Rectal smooth muscle tissue (tissue), 1 donor: ENCODE results near the gene PHTF2.
"Not testable (repeated sequence)": the region's sequence is repeated elsewhere in the genome, so short reads cannot be mapped to it uniquely, and the experiment has no call there.

Source experiments
- H3K27ac ChIP-seq: one replicate; pipeline ENCODE4 v1.7.0; 2013; ENCODE audit warnings: low read depth, low read length, inconsistent platforms
- H3K27me3 ChIP-seq: one replicate; pipeline ENCODE4 v1.7.0; 2013; ENCODE audit warnings: low read length; ENCODE audit not compliant: control insufficient read depth, insufficient read depth
- H3K36me3 ChIP-seq: one replicate; pipeline ENCODE4 v1.7.0; 2013; ENCODE audit warnings: low read length; ENCODE audit not compliant: control insufficient read depth, insufficient read depth
- H3K4me1 ChIP-seq: one replicate; pipeline ENCODE4 v1.7.0; 2013; ENCODE audit warnings: low read length; ENCODE audit not compliant: control insufficient read depth, insufficient read depth
- H3K4me3 ChIP-seq: one replicate; pipeline ENCODE4 v1.7.0; 2013; ENCODE audit warnings: low read length
- H3K9ac ChIP-seq: one replicate; pipeline ENCODE4 v1.7.0; 2013; ENCODE audit warnings: low read length

PHTF2 gene

DNA sequence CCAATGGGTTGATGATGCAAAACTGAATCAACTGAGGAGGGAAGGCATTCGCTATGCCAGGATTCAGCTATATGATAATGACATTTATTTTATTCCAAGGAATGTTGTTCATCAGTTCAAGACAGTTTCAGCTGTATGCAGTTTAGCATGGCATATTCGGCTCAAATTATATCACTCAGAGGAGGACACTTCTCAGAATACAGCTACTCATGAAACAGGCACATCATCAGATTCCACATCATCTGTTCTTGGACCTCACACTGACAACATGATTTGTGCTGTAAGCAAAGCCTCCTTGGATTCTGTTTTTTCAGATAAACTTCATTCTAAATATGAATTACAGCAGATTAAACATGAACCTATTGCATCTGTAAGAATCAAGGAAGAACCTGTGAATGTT lies 20.0 kb upstream of the PHTF2 start:
- Histone ChIP-seq H3K36me3 (peaks cover 4% of the 10 kb centered on the region), H3K27ac (no peak overlapping the region)

DNA sequence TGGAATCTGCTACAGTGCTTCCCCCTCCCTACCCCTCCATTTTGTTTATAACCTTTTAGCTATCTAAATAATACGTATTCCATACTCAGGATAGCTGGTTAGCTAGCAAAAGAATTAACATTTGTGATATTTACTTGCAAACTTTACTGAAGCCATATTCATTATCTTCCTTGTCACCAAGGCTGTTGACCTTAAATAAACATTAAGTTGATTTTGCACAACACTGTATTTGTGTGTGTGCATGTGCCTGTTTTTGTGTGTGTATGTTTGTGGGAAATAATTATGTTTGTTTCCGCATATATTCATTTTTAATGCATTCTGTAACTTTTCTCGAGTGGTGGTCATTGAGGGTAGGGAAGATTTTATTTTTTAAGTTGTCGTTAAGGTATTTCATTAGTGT lies 16.2 kb upstream of the PHTF2 start:
- Histone ChIP-seq H3K27me3 (no peaks in the 10 kb centered on the region), H3K4me1 (no peaks in the 10 kb centered on the region), H3K4me3 (no peak overlapping the region), H3K36me3 (peaks cover 2% of the 10 kb centered on the region), H3K9ac (no peak overlapping the region), H3K27ac (no peak overlapping the region)

More for the DNA sequence above, 20.0 kb upstream of the PHTF2 start:
- no peak overlapping the region for H3K9ac ChIP-seq
- no peaks in the 10 kb centered on the region for H3K4me1 ChIP-seq
- no peaks in the 10 kb centered on the region for H3K27me3 ChIP-seq
- no peak overlapping the region for H3K4me3 ChIP-seq

DNA sequence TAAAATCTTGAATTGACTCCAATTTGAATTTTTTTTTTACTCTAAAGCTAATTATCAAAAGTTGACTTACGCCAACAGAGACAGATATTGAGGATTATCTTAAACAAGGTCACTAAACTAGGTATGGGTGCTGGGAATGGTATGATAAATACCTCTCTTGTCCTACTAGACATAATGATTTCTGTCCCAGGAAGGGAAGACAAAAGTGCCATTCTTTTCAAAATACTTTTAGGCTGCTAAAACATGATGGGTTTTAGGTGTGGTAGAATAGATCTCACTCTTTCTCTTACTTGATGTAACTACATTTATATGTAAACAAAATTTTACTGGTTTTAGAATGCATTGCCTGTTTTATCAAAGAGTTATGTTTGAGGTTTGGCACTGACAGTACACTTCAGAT lies 15.5 kb upstream of the PHTF2 start:
- H3K9ac ChIP-seq = no peak overlapping the region
- no peak overlapping the region for H3K4me3 ChIP-seq
- H3K36me3 ChIP-seq = peaks cover 2% of the 10 kb centered on the region
- H3K27me3 ChIP-seq = no peaks in the 10 kb centered on the region
- H3K27ac ChIP-seq = no peak overlapping the region
- H3K4me1 ChIP-seq = no peaks in the 10 kb centered on the region

DNA sequence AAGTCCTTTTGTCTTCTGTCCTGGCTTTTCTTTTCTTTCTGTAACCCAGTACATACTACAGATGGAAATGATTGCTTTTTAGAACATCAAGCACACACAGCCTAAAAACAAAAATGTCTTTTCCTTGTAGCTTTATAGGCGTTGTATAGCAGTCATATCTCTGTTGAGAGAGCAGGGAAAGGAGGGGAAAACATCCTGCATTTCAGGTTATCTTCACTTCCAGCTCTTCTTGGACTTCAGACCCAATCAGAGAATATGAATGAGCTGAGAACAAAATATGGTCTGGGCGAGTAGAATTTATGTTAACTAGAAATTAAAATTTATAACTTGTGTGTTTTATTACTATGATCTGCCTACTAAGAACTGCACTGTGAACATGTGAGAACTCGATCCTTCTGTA lies 15.0 kb upstream of the PHTF2 start:
- no peak overlapping the region for H3K27ac ChIP-seq
- H3K36me3 ChIP-seq = peaks cover 2% of the 10 kb centered on the region
- H3K4me1 ChIP-seq = no peaks in the 10 kb centered on the region
- no peak overlapping the region for H3K4me3 ChIP-seq
- H3K27me3 ChIP-seq = no peaks in the 10 kb centered on the region
- H3K9ac ChIP-seq = no peak overlapping the region

DNA sequence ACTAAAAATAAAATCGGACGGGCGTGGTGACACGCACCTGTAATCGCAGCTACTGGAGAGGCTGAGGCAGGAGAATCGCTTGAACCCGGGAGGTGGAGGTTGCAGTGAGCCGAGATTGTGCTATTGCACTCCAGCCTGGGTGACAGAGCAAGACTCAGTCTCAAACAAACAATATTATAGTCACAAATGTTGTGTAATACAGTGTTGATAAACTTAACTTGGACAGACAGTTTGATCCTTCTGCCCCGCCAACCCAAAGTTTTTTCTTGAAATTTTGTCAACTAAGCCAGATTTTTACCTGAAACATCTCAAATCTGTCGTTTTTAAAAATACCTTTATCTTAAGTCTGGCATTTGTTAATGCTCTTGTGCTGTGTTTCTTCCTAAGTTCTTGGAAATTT lies 14.1 kb upstream of the PHTF2 start:
- not testable (repeated sequence) for H3K27me3 ChIP-seq, H3K4me1 ChIP-seq, H3K9ac ChIP-seq, H3K36me3 ChIP-seq, H3K27ac ChIP-seq, H3K4me3 ChIP-seq

DNA sequence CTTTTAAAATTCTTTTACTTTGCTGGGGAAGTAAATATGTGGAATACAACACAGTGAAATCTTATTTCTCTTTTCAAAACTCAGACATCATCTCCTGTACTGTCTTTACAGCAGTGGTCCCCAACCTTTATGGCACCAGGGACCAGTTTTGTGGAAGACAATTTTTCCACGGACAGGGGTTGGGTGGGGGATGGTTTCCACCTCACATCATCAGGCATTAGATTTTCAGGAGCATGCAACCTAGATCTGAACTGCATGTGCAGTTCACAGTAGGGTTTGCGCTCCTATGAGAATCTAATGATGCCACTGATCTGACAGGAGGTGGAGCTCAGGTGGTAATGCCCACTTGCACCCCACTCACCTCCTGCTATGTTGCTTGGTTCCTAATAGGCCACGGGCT lies 12.6 kb upstream of the PHTF2 start:
- Histone ChIP-seq H3K36me3 (peaks cover 2% of the 10 kb centered on the region), H3K4me1 (no peaks in the 10 kb centered on the region), H3K4me3 (no peak overlapping the region), H3K9ac (no peak overlapping the region), H3K27ac (no peak overlapping the region), H3K27me3 (no peaks in the 10 kb centered on the region)

DNA sequence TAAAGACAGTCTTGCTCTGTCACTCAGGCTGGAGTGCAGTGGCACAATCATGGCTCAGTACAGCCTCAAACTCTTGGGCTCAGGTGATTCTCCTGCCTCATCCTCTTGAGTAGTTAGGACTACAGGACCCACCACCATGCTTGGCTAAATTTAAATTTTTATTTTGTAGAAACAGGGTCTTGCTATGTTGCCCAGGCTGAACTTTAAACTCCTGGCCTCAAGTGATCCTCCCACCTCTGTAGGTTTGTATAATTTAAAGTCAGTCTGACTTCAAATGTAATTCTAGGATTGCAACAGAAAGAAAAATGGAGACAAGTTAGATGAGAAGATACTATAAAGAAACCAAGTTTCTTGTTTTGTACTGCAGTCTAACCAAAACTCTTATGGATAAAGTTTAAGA lies 11.8 kb upstream of the PHTF2 start:
- Histone ChIP-seq H3K9ac (no peak overlapping the region), H3K4me1 (no peaks in the 10 kb centered on the region), H3K4me3 (no peak overlapping the region), H3K27ac (no peak overlapping the region), H3K27me3 (no peaks in the 10 kb centered on the region), H3K36me3 (peaks cover 2% of the 10 kb centered on the region)

DNA sequence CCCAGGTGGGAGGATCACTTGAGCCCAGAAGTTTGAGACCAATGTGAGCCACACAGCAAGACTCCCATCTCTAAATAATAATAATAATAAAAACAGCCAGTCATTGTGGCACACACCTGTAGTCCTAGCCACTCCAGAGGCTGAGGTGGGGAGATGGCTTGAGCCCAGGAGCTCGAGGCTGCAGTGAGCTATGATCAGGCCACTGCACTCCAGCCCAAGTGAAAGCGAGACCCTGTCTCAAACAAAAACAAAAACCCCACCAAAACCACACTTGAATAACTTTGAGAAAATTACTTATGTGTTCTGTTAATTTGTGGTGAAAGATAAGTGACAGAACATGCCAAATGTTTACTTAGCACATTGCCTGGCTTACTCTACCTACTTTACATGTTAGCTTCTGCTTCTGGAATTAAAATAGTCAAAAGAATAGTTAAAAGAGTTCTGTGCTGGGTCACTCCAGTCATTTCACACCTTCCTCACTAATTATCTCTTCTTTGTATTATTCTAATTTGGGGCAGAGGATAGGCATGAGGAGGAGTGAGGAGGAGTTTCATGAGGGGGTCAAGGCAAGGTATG lies 10.2 kb upstream of the PHTF2 start:
- H3K27me3 ChIP-seq = no peaks in the 10 kb centered on the region
- H3K9ac ChIP-seq = no peak overlapping the region
- no peak overlapping the region for H3K27ac ChIP-seq
- no peaks in the 10 kb centered on the region for H3K4me1 ChIP-seq
- no peak overlapping the region for H3K4me3 ChIP-seq
- H3K36me3 ChIP-seq = peaks cover 2% of the 10 kb centered on the region

DNA sequence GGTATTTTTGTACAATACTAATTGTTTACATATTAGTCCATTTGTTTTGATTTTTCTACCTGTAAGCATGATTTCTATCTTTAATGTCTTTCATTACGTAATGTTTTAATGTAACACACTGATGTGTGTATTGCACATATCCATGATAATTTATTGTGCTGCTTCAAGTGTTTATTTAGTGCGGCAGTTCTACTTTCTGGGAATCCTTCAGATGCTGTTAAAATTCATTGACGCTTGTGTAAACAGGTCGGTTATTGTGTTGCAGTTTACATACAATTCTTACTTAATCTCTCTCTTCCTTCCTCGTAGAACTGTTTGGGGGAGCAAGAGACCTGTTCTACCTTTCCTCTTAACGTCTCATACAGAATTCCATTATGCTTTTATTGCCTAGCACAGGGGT lies 7.2 kb upstream of the PHTF2 start:
- Histone ChIP-seq H3K9ac (no peak overlapping the region), H3K27me3 (no peaks in the 10 kb centered on the region), H3K4me1 (peaks cover 1% of the 10 kb centered on the region), H3K4me3 (no peak overlapping the region), H3K36me3 (no peaks in the 10 kb centered on the region), H3K27ac (no peak overlapping the region)

DNA sequence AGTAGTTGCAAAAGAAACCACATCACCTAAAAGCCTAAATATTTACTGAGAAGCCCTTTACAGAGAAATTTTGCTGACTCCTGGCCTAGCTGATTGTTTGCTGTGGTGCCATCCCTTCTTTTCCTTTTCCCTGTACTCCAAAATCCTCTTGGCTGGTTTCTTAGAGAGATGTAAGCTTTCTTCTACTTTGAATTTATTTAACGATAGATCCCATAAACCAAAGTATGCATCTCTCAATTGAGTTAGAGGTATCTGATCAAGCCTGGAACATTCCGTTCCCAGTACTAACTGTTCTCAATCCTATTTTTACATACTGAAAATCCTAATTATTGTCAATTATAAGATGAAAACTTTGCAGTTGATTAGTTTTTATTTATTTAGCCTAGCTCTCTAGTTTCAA lies 6.6 kb upstream of the PHTF2 start:
- peaks cover 7% of the 10 kb centered on the region for H3K4me1 ChIP-seq
- H3K27ac ChIP-seq = no peak overlapping the region
- no peak overlapping the region for H3K9ac ChIP-seq
- no peaks in the 10 kb centered on the region for H3K36me3 ChIP-seq
- H3K27me3 ChIP-seq = no peaks in the 10 kb centered on the region
- no peak overlapping the region for H3K4me3 ChIP-seq

DNA sequence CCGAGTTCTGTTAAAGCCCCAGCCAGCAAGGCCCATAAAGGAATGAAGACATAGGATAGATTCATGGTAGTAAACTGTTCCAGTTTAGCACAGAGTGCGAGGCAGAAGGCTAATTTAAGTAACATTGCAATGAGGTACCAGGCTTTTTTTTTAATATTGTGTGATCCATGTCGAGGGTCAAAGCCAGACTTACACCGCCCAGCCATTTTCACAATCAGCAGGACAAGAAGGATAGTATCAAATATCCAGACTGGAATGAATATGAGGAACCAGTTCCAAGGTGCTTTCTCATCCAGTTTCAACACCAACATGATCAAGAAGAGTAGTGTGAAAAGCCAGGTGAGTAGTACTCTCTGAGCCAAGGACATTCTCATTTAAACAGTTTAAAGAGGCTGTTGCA lies 4.6 kb upstream of the PHTF2 start:
- no peaks in the 10 kb centered on the region for H3K36me3 ChIP-seq
- no peaks in the 10 kb centered on the region for H3K27me3 ChIP-seq
- no peak overlapping the region for H3K4me3 ChIP-seq
- H3K4me1 ChIP-seq = peaks cover 12% of the 10 kb centered on the region
- no peak overlapping the region for H3K27ac ChIP-seq
- no peak overlapping the region for H3K9ac ChIP-seq

DNA sequence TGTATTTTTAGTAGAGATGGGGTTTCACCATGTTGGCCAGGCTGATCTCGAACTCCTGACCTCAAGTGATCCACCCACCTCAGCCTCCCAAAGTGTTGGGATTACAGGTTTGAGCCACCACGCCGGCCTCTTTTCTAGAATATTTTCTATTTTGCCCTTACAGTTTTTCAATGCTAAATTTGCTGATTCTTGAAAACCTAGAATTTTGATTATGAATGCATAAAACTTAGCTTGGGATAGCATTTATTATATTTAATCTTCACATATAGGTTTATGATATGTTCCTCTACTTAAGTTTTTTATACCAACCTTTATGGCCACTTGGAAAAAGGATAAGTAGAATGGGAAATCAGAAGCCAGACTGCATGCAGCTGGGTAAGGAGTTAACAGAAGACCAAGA lies 2.5 kb upstream of the PHTF2 start:
- no peak overlapping the region for H3K9ac ChIP-seq
- peaks cover 15% of the 10 kb centered on the region for H3K4me1 ChIP-seq
- H3K27me3 ChIP-seq = no peaks in the 10 kb centered on the region
- H3K36me3 ChIP-seq = no peaks in the 10 kb centered on the region
- H3K4me3 ChIP-seq = no peak overlapping the region
- H3K27ac ChIP-seq = no peak overlapping the region

DNA sequence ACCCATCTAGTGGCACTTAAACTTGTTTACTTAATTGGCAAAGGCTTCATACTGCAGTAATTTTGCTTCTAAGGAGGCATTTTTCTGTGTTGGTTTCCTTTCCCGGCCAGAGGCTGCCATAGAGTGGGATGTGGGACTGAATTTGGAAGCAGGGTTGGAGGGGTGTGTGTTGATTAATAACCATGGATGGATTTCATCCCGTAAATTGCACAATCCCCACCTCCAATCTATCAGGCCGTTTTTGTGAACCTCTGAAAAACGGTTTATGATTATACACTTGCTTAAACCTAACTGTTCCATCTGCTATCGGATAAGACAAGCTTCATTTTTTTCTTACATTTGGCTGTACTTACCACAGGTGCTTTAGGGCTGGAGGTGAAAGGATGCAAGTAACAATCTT lies 1.6 kb upstream of the PHTF2 start:
- Histone ChIP-seq H3K9ac (no peak overlapping the region), H3K36me3 (no peaks in the 10 kb centered on the region), H3K4me1 (peaks cover 15% of the 10 kb centered on the region), H3K27ac (no peak overlapping the region), H3K27me3 (no peaks in the 10 kb centered on the region), H3K4me3 (peak overlapping the region; percentile 92)
